Posterior cingulate gyrus (tissue), 11 donors: ENCODE measurements around the gene PCTP.

Experiments used
- DNase-seq, 10 donors: peaks; one replicate each; pipeline versions ENCODE4 v3.0.0 to v3.0.0-alpha.2; 2020 to 2021; ENCODE audit warnings: mixed read lengths in 3 of 10
- intact Hi-C: fragments of 100-400 bp; cut with DNase I; formaldehyde crosslinking; loops from one replicate; pipeline ENCODE4 v1.15.1; 2023

PCTP gene

DNA sequence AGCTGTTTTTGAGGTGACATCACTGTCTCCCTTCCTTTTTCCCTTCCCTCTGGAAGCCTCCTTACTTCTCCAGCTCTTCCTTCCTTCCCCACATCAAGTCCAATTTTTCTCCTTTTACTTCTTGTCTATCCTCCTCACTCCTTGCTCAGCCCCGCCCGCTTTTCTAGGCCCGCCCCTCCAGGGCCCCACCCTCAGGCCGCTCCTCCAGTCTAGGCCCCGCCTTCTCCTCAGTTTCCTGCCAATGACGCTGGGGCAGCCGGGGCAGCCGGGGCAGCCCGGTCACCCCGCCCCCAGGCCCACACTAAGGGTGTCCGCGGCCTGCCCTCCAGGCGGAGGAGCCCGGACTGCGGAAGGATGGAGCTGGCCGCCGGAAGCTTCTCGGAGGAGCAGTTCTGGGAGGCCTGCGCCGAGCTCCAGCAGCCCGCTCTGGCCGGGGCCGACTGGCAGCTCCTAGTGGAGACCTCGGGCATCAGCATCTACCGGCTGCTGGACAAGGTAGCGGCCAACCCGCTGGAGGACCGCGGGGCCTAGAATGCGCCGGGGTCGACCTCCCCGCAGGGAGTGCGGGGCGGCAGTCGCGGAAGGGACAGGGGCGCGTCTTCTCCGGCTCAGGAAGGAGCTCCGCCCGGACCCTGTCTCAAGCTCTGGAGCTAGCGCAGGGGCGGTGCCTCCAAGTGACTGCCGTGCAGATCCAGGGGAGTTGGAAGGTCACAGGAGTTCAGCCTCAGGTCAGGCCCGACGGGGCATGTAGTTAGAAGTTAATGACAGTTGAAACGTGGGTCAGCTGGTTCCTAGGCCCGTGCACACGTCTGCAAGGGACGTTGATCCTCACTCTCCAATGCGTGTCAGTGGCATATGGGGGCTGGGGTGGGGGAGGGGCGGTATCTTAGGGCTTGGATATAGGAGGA, at the start of gene PCTP:
PCTP (plus strand) TSS at position 302 of the 908 bp plus-strand sequence; CDS start at position 355, 53 bp downstream.
- intact Hi-C loops, result no loop called here
- DNase-seq, result peak; percentile 68 to 99 (median 88)

DNA sequence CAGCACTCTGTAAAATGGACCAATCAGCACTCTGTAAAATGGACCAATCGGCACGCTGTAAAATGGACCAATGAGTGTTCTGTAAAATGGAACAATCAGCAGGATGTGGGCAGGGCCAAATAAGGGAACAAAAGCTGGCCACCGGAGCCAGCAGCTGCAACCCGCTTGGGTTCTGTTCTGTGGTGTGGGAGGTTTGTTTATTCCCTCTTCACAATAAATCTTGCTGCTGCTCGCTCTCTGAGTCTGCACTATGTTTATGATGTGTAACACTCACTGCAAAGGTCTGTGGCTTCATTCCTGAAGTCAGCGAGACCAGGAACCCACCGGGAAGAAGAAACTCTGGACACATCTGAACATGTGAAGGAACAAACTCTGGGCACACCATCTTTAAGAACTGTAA, 48.7 kb upstream of the PCTP start:
- intact Hi-C loops, result no loop called here
- DNase-seq, result no peak

- intact Hi-C loops, result no loop called here
- DNase-seq, result no peak
Observed at GRCh38 chr17:55704401-55704800, 46.5 kb upstream of the PCTP start.

- no peak for DNase-seq
- intact Hi-C loops, result no loop called here
Observed at GRCh38 chr17:55705847-55706246, 45.0 kb upstream of the PCTP start.

DNA sequence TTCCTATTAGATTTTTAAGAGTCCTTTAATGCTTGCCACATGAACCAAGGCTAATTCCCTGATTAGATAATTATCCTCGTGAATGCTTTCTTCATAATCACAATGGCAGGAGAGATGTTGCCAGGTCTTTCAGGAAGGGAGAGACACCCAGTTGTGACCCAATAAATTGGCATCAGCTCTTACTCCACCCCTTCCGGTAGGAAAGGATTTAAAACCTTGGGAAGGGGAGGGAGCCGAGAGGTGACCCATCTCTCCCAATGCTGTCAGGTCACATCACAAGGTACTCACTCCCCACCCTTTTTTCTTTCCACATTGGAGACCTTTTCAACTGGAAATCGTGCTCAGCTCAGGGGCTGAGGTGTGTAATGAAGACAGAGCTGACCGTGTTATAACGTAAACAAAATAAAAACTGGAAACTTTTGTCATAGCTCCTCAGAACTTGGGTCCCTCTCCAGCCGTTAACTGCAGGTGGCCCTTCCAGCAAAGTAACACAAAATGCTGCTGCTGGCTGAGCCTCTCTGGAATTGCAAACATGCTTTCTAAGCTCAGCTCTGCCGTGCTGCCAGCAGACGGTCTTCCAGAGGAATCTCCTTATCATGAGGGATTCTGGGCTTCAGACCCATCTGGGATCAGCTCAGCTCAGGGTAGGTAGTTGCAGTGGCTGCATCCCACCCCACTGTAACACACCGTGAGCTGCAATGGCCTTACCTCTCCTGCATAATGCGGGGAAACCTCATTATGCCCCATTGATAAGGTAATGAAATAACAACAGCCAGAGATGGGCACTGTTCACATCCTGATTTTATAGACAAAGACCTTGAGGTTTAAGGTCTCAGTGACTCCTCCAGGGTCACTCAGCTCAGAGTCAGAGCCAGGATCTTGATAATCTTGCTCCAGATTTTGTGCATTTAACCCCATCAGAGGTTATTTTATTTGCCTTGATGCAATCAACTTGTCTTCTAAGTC, 43.8 kb upstream of the PCTP start:
- no peak for DNase-seq
- intact Hi-C loops, result no loop called here

GRCh38 chr17:55708175-55708974, 42.5 kb upstream of the PCTP start:
- intact Hi-C loops, result no loop called here
- DNase-seq, result no peak

- intact Hi-C loops, result no loop called here
- DNase-seq, result no peak
Observed at GRCh38 chr17:55709440-55709839, 41.4 kb upstream of the PCTP start.

DNA sequence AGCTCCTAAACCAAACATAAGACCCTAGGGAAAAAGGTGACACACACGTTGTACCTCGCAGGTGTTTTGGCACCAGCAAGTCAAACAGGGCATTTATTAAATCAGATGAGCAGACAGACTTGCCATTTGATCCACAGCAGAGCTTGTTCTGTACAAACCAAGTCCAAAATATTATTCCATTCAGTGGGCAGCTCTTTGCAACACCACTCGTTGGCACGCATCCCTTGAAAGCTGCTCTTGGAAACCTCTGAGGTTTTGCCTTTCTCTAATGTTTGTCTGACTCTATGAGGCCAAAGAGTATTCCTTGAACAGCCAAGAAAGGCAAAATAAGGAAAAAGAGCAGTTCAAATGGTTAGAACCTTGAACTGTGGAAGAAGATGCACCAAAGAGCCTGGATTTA, 40.9 kb upstream of the PCTP start:
- DNase-seq, result no peak
- intact Hi-C loops, result no loop called here

DNA sequence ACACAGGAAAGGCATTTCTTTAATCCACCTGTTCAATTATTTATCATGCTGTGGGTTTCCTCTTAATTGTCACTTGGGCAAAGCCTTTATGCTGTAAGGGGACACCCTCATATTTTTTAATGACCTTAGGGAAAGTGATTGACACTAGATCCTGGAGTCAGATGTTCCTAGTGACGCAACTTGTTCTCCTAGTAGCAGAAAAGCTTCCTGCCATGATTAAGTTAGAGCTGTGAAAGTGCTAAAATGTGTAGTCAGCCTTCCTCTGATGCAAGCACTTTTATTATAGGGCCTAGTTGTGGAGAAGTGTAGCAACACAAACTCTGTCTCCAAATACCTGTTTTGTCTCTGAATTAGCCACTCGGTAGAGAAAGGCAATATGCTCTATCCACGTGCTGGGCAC, 40.4 kb upstream of the PCTP start:
- DNase-seq, result no peak
- intact Hi-C loops, result no loop called here

GRCh38 chr17:55710829-55711496, 39.9 kb upstream of the PCTP start:
- intact Hi-C loops, result no loop called here
- no peak for DNase-seq

- intact Hi-C loops, result no loop called here
- no peak for DNase-seq
Observed at GRCh38 chr17:55717432-55717831, 33.4 kb upstream of the PCTP start.

GRCh38 chr17:55717898-55718735, 32.7 kb upstream of the PCTP start:
- intact Hi-C loops, result loop anchor here (2.0 kb wide), 1 partner anchor 191 kb away; no protein-coding TSS in a partner anchor
- peak; percentile 35 to 93 (median 73) for DNase-seq

- intact Hi-C loops, result no loop called here
- DNase-seq, result no peak
Observed at GRCh38 chr17:55720919-55721836, 29.7 kb upstream of the PCTP start.

GRCh38 chr17:55722016-55722736, 28.7 kb upstream of the PCTP start:
- intact Hi-C loops, result no loop called here
- no peak for DNase-seq

GRCh38 chr17:55722742-55723487, 27.9 kb upstream of the PCTP start, which contains the start of gene TMEM100:
Gene TMEM100 (minus strand): TSS chr17:55722864. CDS start chr17:55721070, 1,794 bp downstream.
- intact Hi-C loops, result no loop called here
- no peak for DNase-seq

DNA sequence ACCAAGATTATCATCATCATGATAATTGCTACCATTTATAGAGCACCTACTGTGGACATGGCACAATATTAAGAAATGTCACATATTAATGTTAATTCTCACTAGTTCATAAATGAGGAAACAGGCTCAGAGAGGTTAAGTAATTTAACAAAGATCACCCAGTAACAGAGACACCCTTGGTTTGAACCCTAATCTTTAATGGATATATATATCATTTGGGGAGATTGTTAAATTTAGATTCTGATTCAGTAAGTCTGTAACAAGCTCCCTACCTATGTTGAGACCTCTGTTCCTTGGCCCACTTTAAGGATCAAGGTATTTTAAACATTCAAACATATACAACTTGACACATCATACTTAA, 27.4 kb upstream of the PCTP start:
- DNase-seq, result no peak
- intact Hi-C loops, result no loop called here
